Limb (tissue), 2 donors: ENCODE data around the gene DMRTB1.

Experiments used
- DNase-seq, 2 donors: peaks; one replicate each; pipeline ENCODE4 v3.0.0-alpha.2; 2016; ENCODE audit errors: extremely low spot score in 2 of 2

DMRTB1 gene

GRCh38 chr1:53485478-53486394 is 26.5 kb downstream of the DMRTB1 start:
- peak; percentile 86 to 92 for DNase-seq

- DNase-seq = no peak
These were observed 27.3 kb downstream of the DMRTB1 start for GRCh38 chr1:53486395-53487026.

GRCh38 chr1:53490351-53490750 is 31.2 kb downstream of the DMRTB1 start:
- DNase-seq = no peak

DNA sequence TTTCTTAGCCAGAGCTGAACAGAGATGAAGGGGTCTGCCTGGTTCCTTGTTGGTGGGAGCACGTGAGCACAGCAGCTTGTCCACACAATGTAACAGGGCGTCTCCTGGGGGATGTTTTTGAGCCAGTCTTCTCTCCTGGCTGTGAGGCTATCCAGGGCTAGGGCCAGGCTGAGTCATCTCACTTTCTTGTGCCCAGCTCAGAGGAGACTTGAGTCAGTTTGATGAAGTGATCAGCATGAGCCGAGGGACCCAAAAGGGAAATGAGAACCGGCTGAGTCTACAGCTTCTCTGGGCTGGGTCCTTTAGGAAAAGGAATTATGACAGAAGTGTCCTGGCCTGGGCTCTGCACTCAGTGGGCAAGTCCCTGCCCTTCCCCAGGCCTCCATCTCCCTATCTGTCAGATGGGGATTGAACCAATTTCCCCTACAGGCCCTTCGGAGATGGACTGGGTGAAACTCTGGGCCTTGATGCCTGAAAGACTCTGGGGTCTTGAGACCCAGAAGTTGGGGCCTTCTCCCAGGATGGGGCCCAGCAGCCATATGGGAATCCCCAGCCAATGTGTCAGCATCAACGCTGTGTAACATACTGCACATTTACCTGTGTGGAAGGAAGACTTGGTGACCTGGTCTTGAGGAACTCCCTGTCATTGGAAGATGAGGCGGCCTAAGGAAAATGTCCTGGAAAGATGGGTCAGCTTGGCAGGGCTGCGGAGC is 36.6 kb downstream of the DMRTB1 start:
- no peak for DNase-seq

GRCh38 chr1:53498555-53499131 is 39.4 kb downstream of the DMRTB1 start:
- no peak for DNase-seq

- no peak for DNase-seq
These were observed 40.3 kb downstream of the DMRTB1 start for GRCh38 chr1:53499257-53500203.

GRCh38 chr1:53500204-53501064 is 41.2 kb downstream of the DMRTB1 start:
- peak in 1 of 2 donors; percentile 75 for DNase-seq

DNA sequence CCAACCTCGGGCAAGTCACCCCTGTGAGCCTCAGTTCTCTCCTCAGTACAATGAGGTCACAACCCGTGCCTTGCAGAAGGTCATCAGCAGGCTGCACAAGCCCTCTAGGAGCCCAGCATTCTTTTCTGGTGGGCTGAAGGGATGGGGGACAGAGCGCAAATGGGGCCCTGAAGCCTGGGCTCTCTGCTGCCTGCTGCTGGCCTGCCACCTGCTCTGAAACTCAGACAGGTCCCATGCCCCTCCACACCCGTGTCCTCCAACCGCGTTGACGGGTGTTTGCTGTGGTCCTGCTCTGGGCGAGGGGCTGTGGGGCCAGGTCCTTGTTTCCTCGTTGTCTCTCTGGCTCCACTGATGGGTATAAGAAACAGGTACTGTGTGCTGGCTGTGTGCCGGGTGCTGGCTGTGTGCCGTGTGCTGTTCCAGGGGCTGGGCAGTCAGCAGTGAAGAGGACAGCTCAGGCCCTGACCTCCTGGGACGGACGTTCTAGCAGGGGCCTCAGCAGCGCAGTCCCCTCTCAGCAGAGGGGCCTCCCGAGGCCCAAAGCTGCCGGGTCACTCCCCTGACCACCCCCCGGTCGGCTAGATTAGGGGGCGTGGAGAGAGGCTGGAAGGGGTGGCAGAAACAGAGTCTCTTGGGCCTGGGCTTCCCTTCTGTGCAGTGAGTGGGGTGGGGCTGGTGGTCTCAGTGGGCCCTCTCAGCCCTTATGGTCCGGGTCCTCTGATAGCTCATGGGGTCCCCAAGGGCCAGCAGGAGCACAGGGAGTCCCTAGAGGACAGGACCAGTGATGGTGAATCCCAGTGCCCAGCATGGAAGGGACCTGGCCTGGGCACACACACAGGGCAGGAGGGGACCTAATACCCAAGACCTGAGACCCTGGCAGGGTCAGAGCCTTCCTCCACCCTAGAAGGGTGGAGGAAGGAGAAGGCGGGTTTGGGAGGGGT is 42.1 kb downstream of the DMRTB1 start:
- DNase-seq = no peak

- no peak for DNase-seq
These were observed 43.6 kb downstream of the DMRTB1 start for GRCh38 chr1:53502641-53503432.

DNA sequence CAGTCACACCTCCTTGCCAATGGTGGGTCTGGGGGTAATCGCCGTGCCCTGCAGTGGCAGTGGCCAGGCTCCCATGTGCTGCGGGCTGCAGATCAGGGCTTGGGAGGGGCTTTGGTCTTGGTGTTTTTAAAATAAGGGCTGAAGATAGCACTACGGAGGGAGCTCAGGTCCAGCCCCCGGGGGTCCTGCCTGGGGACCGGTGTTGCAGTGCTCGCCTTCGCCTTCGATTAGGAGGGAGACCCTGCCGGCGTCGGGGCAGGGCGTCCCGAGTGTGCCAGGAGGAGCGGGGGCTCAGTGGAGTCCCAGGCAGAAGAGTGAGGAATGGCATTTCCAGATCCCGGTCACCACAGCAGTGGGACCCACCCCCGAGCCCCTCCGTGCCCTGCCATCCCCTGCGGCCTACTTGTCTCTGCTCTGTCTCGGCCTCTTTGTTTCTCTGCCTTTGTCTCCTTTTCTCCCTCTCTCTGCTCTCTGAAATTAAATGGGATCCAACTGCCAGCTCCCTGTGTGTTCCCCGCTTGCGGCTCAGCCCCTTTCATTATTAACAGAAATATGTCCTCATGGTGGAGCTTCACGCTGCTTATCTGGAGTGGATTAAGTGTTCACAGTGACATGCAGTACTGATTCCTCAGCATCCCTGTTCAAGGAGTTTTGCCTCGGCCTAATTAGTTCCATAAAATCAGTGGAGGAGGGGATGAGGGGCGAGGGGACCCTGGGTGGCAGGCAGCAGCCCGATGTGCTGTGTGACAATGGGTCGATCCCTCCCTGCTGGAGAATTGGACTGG is 44.4 kb downstream of the DMRTB1 start:
- DNase-seq = no peak

- no peak for DNase-seq
These were observed 45.7 kb downstream of the DMRTB1 start for GRCh38 chr1:53504901-53505300.

DNA sequence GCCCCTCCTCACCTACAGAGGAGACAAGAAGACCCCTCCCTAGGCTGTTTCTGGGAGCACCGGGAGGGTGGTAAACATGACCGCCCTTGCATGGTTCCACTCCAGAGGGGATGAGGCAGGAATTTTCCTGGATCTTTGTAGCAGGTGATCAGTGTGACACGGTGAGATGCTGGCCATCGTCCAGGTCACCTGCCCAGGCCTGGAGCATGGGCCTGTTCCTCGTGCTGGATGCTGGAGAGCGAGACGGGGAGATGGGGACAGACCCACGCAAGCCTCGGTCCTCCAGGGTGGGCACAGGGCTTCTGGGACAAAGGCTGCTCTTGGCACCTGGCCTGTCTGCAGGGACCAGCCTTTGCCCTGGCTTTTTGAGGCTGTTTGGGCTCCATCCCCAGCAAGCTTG is 46.2 kb downstream of the DMRTB1 start:
- DNase-seq = no peak

- no peak for DNase-seq
These were observed 46.7 kb downstream of the DMRTB1 start for GRCh38 chr1:53505891-53506290.

GRCh38 chr1:53506355-53507050 is 47.3 kb downstream of the DMRTB1 start:
- no peak for DNase-seq

GRCh38 chr1:53507116-53507820 is 48.1 kb downstream of the DMRTB1 start:
- no peak for DNase-seq
